NCI-H2196 (cell line): Measurements from ENCODE around the gene CASD1.

Source experiments
- DNase-seq: peaks from one replicate; lab custom pipeline; 2025; ENCODE audit not compliant: unreplicated experiment; lab: John Stamatoyannopoulos, UW

Gene CASD1

DNA sequence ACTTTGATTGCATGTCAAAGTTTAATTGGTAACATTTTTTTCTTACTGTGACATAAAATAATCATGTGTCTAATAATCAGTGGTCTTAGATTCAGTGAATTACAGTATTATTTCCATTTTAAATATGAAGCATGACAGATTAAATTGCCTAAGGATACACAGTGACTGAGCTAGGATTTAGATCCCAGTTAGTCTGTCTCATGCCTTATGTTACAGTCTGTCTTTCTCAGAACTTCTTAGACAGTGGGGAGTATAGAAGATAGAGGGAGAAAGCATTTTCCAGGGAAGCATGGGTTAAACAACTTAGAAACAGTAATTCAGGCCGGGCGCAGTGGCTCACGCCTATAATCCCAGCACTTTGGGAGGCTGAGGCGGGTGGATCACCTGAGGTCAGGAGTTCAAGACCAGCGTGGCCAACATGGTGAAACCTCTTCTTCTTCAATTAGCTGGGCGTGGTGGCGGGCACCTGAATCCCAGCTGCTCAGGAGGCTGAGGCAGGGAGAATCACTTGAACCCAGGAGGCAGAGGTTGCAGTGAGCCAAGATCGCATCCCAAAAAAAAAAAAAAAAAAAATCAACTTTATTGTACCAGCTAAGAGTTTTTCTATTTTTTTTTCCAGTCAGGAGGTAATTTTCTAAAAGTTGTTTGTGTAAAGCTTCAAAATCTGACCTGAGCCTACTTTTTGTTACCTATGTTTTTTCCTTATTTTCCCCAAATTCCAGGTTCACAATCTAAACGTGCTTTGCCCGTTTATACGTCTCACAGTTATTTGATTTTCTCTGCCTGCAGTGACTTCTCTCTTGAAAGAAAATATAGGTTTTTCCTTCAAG, 3.3 kb downstream of the CASD1 start:
- no peak for DNase-seq

- DNase-seq, result no peak
These were observed 3.9 kb downstream of the CASD1 start for GRCh38 chr7:94513565-94513860.

DNA sequence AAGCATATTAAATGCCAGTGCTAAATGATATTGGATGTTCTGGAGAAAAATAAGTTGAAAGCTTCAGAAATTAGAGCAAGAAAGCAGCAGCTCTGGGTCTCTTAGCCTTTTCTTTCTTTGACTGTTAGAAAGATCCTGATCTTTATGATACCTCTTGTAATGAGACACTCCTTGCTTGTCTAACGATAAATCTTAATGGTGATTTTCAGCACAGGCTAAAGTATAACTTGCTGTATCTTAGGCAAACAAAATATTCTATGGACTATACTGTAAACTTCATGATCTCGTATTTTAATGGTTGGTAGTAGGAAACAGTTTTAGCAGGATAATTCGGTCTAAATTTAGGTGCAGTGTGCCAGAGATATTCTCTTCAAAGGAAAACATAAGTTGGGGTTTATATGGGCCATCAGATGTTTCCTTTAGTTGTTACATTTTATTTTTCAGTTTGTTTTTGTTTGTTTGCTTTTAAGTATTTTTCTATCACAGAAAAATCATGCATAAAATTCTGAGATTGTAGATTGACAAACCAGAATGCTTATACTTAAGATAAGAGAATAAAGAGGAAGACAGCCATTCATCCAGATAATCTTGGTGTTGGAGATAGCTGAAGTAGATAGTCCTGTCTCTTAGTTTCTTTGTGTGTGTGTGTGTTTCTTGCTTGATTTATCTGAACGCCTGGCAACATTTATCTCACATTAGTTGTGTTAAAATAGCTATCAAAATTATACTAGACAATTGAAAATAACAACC, 4.7 kb downstream of the CASD1 start:
- no peak for DNase-seq

DNA sequence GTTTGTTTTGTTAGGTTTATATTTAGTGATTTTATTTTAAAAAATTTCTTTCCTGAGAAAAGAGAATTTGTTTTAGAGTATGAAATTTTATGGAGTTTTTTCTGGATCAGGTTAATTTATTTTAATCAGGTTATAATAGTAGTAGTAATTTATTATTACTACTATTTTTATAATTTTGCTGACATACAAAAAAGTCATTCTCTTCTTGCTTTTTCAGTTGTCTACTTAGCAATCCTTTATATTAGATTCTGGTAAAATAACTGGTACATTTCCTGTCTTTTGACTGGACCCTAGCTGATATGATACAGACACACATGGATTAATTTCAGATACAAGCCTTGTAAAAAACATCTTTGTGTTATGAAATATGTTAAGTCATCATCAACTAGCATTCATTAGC, 5.3 kb downstream of the CASD1 start:
- no peak for DNase-seq

DNA sequence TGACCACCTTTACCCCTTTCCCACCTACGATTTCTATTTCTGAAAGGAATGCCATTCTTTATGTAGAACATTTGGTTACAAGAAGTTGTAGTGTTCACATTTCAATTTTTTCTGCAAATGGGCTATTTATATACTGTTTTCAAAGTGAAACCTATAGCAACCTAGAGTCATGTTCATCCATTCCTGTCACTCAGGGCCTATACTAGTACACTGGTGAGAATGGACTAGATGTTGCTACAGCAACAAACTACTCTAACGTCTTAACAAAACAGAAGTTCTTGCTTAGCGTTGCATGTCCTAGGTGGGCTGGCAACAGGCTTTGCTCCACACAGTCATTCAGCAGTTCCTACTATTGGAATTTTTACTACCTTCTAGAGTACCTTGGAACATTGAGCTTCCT, 16.3 kb downstream of the CASD1 start:
- no peak for DNase-seq

DNA sequence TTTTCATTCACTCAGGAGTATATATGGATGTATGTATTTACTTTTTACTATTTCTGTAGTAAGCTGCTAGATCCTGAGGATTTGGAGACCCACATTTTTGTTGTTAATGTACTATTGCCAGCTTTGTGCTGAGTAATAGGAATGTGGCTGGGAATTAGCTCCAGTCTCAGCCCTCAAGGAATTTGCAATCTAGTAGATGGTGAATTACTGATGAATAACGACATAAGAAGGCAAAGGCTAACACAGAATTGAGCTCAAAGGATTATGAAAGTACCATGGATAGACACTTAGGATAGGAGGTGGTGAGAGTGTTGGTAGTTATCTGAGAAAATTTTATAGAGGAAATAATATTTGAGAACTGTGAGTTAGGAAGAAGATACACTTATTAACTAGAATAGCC, 19.9 kb downstream of the CASD1 start:
- no peak for DNase-seq

DNA sequence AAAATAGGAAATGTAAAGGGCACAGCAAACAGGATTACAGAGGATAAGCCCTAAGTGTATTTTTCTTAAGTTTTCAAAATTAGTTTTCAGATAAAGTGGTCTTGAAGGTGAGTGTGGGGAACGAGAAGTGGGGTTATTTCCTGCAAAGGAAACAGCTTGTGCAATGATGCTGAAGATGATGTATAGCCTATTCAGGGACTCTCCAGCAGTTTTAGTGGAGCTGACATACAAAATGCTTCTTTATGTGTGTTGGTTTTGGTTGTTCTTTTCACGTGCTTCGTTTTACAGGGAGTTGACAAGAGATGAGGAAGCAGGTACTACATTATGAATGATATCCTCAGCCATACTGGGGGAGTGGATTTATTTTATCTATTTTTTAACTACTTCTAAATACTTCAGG, 20.5 kb downstream of the CASD1 start:
- no peak for DNase-seq

- DNase-seq, result no peak
These were observed 23.1 kb downstream of the CASD1 start for GRCh38 chr7:94532676-94533075.

DNA sequence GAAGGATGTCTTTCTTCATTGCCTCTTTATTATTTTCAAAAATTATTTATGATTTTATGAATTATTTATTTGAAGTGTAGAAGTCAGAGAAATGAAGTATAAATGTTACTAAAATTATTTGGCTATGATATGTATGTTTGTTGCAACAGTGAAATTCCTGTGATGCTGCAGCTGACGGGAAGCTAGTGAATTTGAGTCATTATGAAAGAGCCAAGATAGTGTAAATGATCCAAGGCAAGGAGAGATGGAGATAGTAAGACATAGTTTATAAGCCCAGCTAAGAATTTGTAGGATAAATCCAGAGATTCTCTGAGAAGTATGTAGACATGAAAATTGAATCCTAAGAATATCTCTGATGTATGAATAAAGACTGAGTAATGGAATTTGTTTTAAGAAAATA, 30.8 kb downstream of the CASD1 start:
- DNase-seq, result no peak

DNA sequence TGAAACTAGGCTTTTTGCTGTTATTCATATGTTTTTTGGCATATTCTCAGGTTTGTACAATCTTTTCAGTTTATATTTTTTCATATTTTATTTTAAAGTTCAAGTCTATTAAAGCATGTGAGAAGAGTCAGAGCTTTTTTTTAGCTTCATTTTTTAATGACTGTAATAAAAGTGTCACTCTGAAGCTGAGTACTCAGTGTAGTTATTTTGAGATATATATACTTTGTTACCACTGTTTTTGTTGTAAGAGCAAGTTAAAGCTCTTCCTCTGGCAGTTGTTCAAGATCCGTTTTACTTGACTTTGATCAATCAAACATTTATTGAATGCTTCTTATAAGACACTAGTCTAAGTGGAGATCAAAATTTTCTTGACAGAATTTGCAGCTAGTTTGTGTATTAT, 37.5 kb downstream of the CASD1 start:
- no peak for DNase-seq

DNA sequence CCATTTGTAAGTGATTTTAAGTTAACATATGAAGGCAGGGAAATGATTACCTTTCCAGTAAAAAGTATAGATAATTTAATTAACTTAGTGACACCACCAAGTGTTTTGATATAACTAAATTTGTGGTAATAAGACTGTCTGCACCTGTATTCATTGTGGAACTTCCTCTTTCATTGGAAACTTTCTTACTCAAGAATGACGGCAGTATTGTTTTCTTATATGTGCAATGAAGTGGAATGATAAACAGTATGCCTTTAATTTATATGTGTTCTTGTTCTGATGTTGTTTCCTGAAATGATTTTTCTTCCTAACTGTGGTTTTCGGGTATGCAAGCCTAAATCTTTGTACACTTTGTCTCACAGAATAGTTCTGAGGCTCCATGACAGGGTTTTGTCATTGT, 46.4 kb downstream of the CASD1 start:
- DNase-seq, result no peak

DNA sequence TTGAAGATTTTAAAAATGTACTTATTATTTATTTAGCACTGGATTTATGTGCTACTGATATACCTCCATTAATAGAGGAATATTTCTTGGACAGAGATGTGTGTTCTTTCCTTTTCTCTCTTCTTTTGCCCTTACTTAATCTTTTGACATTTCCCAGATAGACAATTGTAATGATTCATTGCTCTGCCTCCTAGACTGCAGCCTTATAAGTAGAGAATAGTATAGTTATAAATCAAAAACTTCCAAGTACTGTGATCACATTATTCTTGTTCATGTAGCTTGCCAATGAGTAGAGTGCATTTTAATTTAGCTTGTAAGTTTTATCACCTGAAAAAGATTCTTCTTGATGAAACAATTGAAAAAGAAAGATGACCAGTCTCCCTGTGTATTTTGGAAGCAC, 47.6 kb downstream of the CASD1 start:
- DNase-seq, result no peak

DNA sequence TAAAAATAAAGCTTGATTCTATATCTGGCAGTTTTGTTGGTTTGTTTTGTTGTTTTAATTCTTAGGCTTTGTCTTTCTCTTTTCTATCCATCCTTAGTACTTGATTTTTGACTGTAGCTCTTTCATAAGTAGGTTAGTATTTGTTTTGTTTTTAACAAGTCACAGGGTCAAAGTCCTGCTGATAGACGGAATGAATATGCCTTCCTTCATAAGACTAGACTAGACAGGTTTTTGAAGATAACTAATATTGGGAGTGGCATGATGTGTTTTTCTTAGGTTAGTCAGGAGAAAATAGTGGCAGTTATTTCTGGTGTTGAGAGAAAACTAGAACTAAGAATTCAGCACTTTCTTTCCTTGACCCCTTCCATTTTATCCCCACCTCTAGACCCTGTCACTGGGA, 50.4 kb downstream of the CASD1 start:
- DNase-seq, result no peak

- DNase-seq, result no peak
These were observed 52.4 kb downstream of the CASD1 start for GRCh38 chr7:94561841-94562514.

DNA sequence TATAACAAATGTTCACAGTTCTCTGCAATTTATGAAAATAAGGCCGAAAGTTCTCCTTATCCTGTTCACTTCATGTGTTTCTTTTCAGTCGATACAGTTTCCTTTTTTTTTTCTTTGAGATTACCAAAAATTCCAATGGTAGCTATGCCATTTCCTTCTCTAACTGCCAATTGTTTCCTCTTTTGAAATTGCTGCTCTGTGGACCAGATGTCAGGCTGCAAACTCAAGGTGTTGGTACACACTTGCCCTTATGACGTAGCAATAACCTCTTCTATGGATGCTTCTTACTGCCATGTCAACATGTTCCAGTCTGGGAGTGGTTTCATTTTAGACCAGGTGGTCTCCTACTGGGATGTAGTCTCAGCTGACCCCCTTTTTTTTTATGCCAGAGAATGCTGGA, 52.9 kb downstream of the CASD1 start:
- no peak for DNase-seq

GRCh38 chr7:94565247-94565894, 55.8 kb downstream of the CASD1 start:
- no peak for DNase-seq

DNA sequence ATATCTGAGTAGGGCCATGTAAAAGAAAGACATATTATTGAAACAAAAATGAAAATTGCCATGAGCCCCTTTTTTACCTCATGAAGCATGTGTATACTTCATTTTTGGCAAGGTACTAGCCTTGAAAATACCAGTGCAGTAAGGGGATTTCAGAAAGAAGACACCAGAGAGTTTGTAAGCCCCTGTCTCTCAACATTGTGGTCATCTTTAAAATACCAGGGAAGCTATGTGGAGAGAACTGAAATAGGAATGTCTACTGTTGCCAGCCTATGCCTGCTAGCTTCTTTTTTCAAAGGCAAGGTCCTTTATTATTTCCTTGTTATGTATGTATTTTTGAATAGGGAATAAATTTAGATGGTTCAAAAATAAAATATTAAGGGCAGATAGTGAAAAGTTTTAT, 57.8 kb downstream of the CASD1 start:
- DNase-seq, result no peak

DNA sequence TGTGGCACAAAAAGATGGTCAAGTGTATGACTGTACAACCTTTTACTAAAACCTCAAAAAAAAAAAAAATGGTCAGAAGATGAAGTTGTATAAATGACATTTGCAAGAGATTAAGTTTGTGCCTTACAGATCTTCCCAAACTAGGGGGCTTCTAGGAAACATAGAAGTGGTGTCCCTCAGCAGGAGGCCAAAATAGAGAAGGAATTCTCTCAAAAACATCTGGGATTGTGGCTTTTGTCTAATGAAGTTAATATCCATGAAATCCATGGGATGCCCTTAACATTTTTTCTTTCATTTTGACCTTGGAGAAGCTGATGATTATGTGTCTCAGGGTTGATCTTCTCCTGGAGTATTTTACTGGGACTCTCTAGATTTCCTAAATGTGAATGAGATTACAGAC, 62.2 kb downstream of the CASD1 start:
- no peak for DNase-seq

- DNase-seq, result no peak
These were observed 66.0 kb downstream of the CASD1 start for GRCh38 chr7:94575646-94576045.

DNA sequence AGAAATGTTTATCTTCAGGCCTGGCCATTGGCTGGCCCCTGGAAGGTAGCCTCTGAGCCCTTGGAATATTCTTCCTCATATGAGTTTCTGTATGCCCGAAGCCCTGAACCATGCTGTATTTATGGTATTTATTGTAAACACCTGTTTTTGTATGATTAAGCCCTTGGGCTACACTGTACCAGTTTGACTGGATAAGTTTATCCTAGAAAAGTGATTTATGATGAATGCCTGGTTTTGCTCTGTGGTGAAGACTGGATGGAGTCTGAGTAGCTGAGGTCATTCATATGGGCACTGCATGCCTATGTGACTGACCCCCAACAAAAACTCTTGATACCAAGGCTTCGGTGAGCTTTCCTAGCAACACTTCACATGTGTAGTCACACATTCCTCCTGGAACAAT, 66.7 kb downstream of the CASD1 start:
- DNase-seq, result no peak

GRCh38 chr7:94577357-94577756, 67.7 kb downstream of the CASD1 start:
- DNase-seq, result no peak

DNA sequence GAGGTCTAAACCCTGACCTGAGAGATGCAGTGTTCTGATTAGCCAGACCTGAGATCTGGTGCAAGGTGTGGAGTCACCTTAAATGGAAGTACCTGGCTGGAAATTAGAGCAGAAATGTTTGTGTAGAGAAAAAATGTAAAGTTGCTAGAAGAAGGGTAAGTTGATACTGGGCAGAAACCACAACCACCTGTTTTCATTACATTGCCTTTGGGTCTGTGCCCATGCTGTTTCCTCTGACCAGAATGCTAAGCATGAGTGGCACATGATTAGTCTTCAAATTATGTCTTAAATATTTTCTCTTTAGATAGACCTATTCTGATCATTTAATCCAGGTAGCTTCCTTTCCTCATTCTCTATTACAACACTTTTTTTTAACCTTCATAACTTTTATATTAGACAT, 69.0 kb downstream of the CASD1 start:
- DNase-seq, result peak; percentile 9
